GM21526 (cell line): Measurements from ENCODE around the gene SLC6A4.
"Not testable (repeated sequence)": the region's sequence is repeated elsewhere in the genome, so short reads cannot be mapped to it uniquely, and the experiment has no call there.

Source experiments
- ATAC-seq: cut with Tn5 transposase; IDR thresholded peaks from one replicate; pipeline ENCODE4 v1.9.1; 2021; ENCODE audit warnings: moderate library complexity; ENCODE audit not compliant: unreplicated experiment, low FRiP score

The SLC6A4 gene

GRCh38 chr17:30239089-30239462 is 3.6 kb upstream of the SLC6A4 start:
- no peak for ATAC-seq

- ATAC-seq: no peak
Observed at GRCh38 chr17:30238387-30239088, 3.0 kb upstream of the SLC6A4 start.

GRCh38 chr17:30238003-30238344 is 2.5 kb upstream of the SLC6A4 start:
- ATAC-seq: no peak

- ATAC-seq: no peak
Observed at GRCh38 chr17:30237296-30238002, 2.0 kb upstream of the SLC6A4 start.

- no peak for ATAC-seq
Observed at GRCh38 chr17:30236766-30237165, 1.3 kb upstream of the SLC6A4 start.

GRCh38 chr17:30236297-30236624 is 764 bp upstream of the SLC6A4 start:
- no peak for ATAC-seq

- no peak for ATAC-seq
Observed at GRCh38 chr17:30234964-30235363, 533 bp downstream of the SLC6A4 start.

- no peak for ATAC-seq
Observed at GRCh38 chr17:30234296-30234695, 1.2 kb downstream of the SLC6A4 start.

GRCh38 chr17:30232824-30233427 is 2.6 kb downstream of the SLC6A4 start:
- no peak for ATAC-seq

- no peak for ATAC-seq
Observed at GRCh38 chr17:30232015-30232823, 3.3 kb downstream of the SLC6A4 start.

GRCh38 chr17:30230596-30231125 is 4.8 kb downstream of the SLC6A4 start:
- no peak for ATAC-seq

GRCh38 chr17:30230009-30230408 is 5.5 kb downstream of the SLC6A4 start:
- ATAC-seq: not testable (repeated sequence)

- no peak for ATAC-seq
Observed at GRCh38 chr17:30229012-30229411, 6.5 kb downstream of the SLC6A4 start.

- ATAC-seq: no peak
Observed at GRCh38 chr17:30228011-30228410, 7.5 kb downstream of the SLC6A4 start.

- ATAC-seq: no peak
Observed at GRCh38 chr17:30226878-30227277, 8.6 kb downstream of the SLC6A4 start.

- no peak for ATAC-seq
Observed at GRCh38 chr17:30225919-30226553, 9.5 kb downstream of the SLC6A4 start.

GRCh38 chr17:30225112-30225511 is 10.4 kb downstream of the SLC6A4 start:
- ATAC-seq: no peak

GRCh38 chr17:30224419-30224960 is 11.0 kb downstream of the SLC6A4 start:
- no peak for ATAC-seq

- ATAC-seq: no peak
Observed at GRCh38 chr17:30222721-30223175, 12.7 kb downstream of the SLC6A4 start.

GRCh38 chr17:30222251-30222650 is 13.2 kb downstream of the SLC6A4 start:
- no peak for ATAC-seq
